HPDE6-E6E7 (cell line): ENCODE data around the gene CXCL16.
A peak's percentile ranks its signal among the peaks of the same experiment; 100 is the strongest.

Experiments used
- DNase-seq: peaks from one replicate; pipeline ENCODE4 v3.0.0; 2011; ENCODE audit warnings: missing footprints; ENCODE audit errors: extremely low spot score

The CXCL16 gene

GRCh38 chr17:4739122-4740024, at the start of gene CXCL16, which contains the start of gene ZMYND15:
CXCL16 (minus strand) TSS chr17:4739928; CDS start chr17:4739339, 589 bp downstream.
ZMYND15 (plus strand) TSS chr17:4739833; CDS start chr17:4740549, 716 bp downstream.
- DNase-seq: peak; percentile 81

- no peak for DNase-seq
These were observed 49.3 kb upstream of the CXCL16 start, which contains the start of gene GLTPD2 for GRCh38 chr17:4788807-4789700. GLTPD2 (plus strand) TSS chr17:4788964; CDS start chr17:4789012, 48 bp downstream.

- DNase-seq: no peak
These were observed 48.6 kb upstream of the CXCL16 start for GRCh38 chr17:4788159-4788806.

- no peak for DNase-seq
These were observed 46.8 kb upstream of the CXCL16 start for GRCh38 chr17:4786516-4786915.

- DNase-seq: no peak
These were observed 46.4 kb upstream of the CXCL16 start, which contains the start of gene VMO1 for GRCh38 chr17:4786106-4786511. VMO1 (minus strand) TSS chr17:4786364; CDS start chr17:4786352, 12 bp downstream.

GRCh38 chr17:4785311-4786105, 45.8 kb upstream of the CXCL16 start:
- no peak for DNase-seq

- DNase-seq: no peak
These were observed 42.9 kb upstream of the CXCL16 start for GRCh38 chr17:4782652-4783051.

GRCh38 chr17:4780325-4780955, 40.7 kb upstream of the CXCL16 start:
- no peak for DNase-seq

- no peak for DNase-seq
These were observed 38.4 kb upstream of the CXCL16 start for GRCh38 chr17:4777969-4778760.

- DNase-seq: no peak
These were observed 32.5 kb upstream of the CXCL16 start for GRCh38 chr17:4772235-4772613.

- no peak for DNase-seq
These were observed 31.9 kb upstream of the CXCL16 start, which contains the start of gene TM4SF5 for GRCh38 chr17:4771519-4772234. TM4SF5 (plus strand) TSS chr17:4771886; CDS start chr17:4771923, 37 bp downstream.

- no peak for DNase-seq
These were observed 29.9 kb upstream of the CXCL16 start for GRCh38 chr17:4769628-4770027.

GRCh38 chr17:4768298-4768697, 28.6 kb upstream of the CXCL16 start:
- no peak for DNase-seq

GRCh38 chr17:4766723-4767122, 27.0 kb upstream of the CXCL16 start:
- DNase-seq: no peak

- no peak for DNase-seq
These were observed 26.5 kb upstream of the CXCL16 start for GRCh38 chr17:4766201-4766600.

- no peak for DNase-seq
These were observed 24.9 kb upstream of the CXCL16 start for GRCh38 chr17:4764595-4764994.

- DNase-seq: no peak
These were observed 20.1 kb upstream of the CXCL16 start for GRCh38 chr17:4759776-4760236.

GRCh38 chr17:4753392-4753791, 13.7 kb upstream of the CXCL16 start:
- DNase-seq: no peak

GRCh38 chr17:4751932-4752331, 12.2 kb upstream of the CXCL16 start:
- DNase-seq: no peak
